HG02623 (cell line): ENCODE measurements around the gene PHYHIPL.

Experiments
- ATAC-seq: cut with Tn5 transposase; IDR thresholded peaks from one replicate; pipeline ENCODE4 v1.9.1; 2021; ENCODE audit warnings: moderate library complexity; ENCODE audit not compliant: unreplicated experiment

Gene PHYHIPL

GRCh38 chr10:59289853-59290252 is 113.4 kb downstream of the PHYHIPL start:
- ATAC-seq, result no peak

GRCh38 chr10:59290448-59290847 is 114.0 kb downstream of the PHYHIPL start:
- no peak for ATAC-seq
